Heart right ventricle (tissue), 16 donors: ENCODE data around the gene RTN4R. TPM values are rescaled to one million over a fixed set of nuclear protein-coding genes. Genes with fewer than 3 reads are reported as not detected.

ENCODE experiments used
- ATAC-seq, 8 donors: fragments of 200-7000 bp; cut with Tn5 transposase; one replicate each; pipeline ENCODE4 v1.9.1; 2020; ENCODE audit warnings: mild to moderate bottlenecking in 8 of 8, moderate library complexity in 8 of 8, moderate number of reproducible peaks in 1 of 8
- DNase-seq, 2 donors: peaks; one replicate each; pipeline ENCODE4 v3.0.0-alpha.2; 2020
- H3K27ac ChIP-seq, 10 donors: fragments of 200-600 bp; sonication (generic) in 2 of 10; one replicate each; pipeline versions ENCODE4 v1.5.0 to v1.8.0; 2020 to 2022; ENCODE audit warnings: mild to moderate bottlenecking in 3 of 10
- H3K27me3 ChIP-seq, 7 donors: fragments of 200-600 bp; one replicate each; pipeline ENCODE4 v1.8.0; 2021 to 2022; ENCODE audit warnings: mild to moderate bottlenecking in 2 of 7
- H3K36me3 ChIP-seq, 9 donors: fragments of 200-600 bp; sonication (generic) in 1 of 9; one replicate each; pipeline versions ENCODE4 v1.5.0 to v1.8.0; 2020 to 2022; ENCODE audit warnings: mild to moderate bottlenecking in 2 of 9
- H3K4me1 ChIP-seq, 9 donors: fragments of 200-600 bp; sonication (generic) in 1 of 9; one replicate each; pipeline versions ENCODE4 v1.5.0 to v1.8.0; 2020 to 2022; ENCODE audit warnings: mild to moderate bottlenecking in 4 of 9
- H3K4me3 ChIP-seq, 10 donors: fragments of 200-600 bp; sonication (generic) in 2 of 10; one replicate each; pipeline versions ENCODE4 v1.5.0 to v1.8.0; 2020 to 2022; ENCODE audit warnings: mild to moderate bottlenecking in 7 of 10, moderate library complexity in 2 of 10
- H3K9me3 ChIP-seq, 11 donors: fragments of 200-600 bp in 10 of 11; sonication (generic) in 2 of 11; one replicate each; pipeline versions ENCODE4 v1.5.0 to v1.8.0; 2013 to 2022; ENCODE audit warnings: mild to moderate bottlenecking in 2 of 11, control low read depth in 1 of 11, moderate library complexity in 1 of 11
- WGBS, 2 donors: extraction: QIAGEN DNeasy Blood & Tissue Kit; methylation state at CpG; one replicate each; pipeline ENCODE4 v1.1.7; 2013; ENCODE audit warnings: inconsistent platforms in 1 of 2; 5-methylcytosine and 5-hydroxymethylcytosine counted together
- intact Hi-C, 10 donors: fragments of 100-400 bp; cut with DNase I; formaldehyde crosslinking; loops; one replicate each; pipeline versions ENCODE4 v1.11.1 to v1.14.2; 2022
- polyA plus RNA-seq, 2 donors: library from polyadenylated mRNA; stranded (reverse); fragments of 200-250 nt; gene quantifications; one replicate each; pipeline ENCODE4 v1.2.3, GENCODE V29; 2013
- total RNA-seq, 10 donors: library from RNA; stranded (reverse); fragmentation: NEBNext Ultra II Directional in 3 of 10; extraction: Animal tissue kit (Norgen Biotek cat#: 25700) in 3 of 10; gene quantifications; one replicate each; pipeline versions ENCODE4 v1.2.1 to v1.2.4, GENCODE V29; 2021 to 2023
- TF ChIP-seq, protein P1 (sequence below), 9 donors: fragments of 200-600 bp; sonication (generic) in 2 of 9; IDR thresholded peaks; one replicate each; pipeline versions ENCODE4 v1.5.0 to v1.8.0; 2021 to 2022; ENCODE audit warnings: antibody characterized with exemption in 9 of 9, mild to moderate bottlenecking in 5 of 9, moderate library complexity in 1 of 9
- donor health status: Arrhythmogenic right ventricular cardiomyopathy.
- donor health status: ischemic (EF 13 %, LVEDD 7.1; RV severe dilation, severe dysfunction).
- donor health status: healthy with polysubstance abuse.
- donor health status: DM: no; HTN: yes; CAD: no.
- donor health status: DM: no; HTN: no; CAD: no.
- donor health status: ischemic (EF 25% LVEDD 6.9; RV normal size, moderate dysfunction).
- donor health status: ischemic (EF 25% LVEDD 5.7; RV mildly dilated, moderate dysfunction).
- donor health status: healthy.
- donor health status: DM: yes; HTN: yes; CAD: no.
- donor health status: Ischemic cardiomyopathy.
- donor health status: ischemic (EF 35%, LVEDD 5.7; RV mildly dilated, moderate dysfunction).
- donor health status: nonischemic (EF 11% LVEDD 7.7; RV severe dilation, severe dysfunction).
- donor health status: DM: yes; HTN: yes; CAD: no.
- donor health status: PGD.
- donor health status: ischemic (EF 29% LVEDD 5.4; RV normal size, mild dysfunction).
- donor health status: nonischemic (EF 23%, LVEDD 6.1; RV moderate dilation, normal function).

The RTN4R gene
- total and polyA plus RNA-seq, 12 donors: 0.56 to 2.5 (median 0.93) TPM

DNA sequence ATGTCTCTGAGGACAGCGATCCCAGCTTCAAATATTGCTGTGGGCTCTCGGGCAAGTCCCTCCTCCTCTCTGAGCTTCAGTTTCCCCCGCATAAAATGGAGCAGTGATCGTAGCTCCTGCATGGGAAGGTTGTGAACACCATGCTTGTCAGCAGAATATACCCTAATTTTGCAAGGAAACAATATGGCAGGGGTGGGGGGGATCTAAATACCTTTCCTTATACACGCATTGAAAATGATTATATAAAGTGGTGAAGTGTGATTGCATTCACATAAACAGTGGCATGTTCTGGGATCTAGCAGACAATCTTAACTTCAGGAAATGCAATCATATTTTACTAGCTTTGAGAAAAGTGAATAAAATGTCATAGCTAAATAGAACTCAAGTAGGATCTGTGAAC, 24.0 kb upstream of the RTN4R start:
- H3K4me3 ChIP-seq: no peak overlapping the region
- no peak for ATAC-seq
- H3K4me1 ChIP-seq: no peaks in the 10 kb centered on the region
- peaks cover 0 to 25% (median 0%) of the 10 kb centered on the region in 7 donors for H3K27me3 ChIP-seq
- no peaks in the 10 kb centered on the region for H3K9me3 ChIP-seq
- 72 to 77% methylated on average over 5 of the region's 5 CpGs for WGBS, 2 donors
- intact Hi-C loops: no loop called here
- no peak for DNase-seq
- H3K27ac ChIP-seq: no peak overlapping the region
- no peaks in the 10 kb centered on the region for H3K36me3 ChIP-seq
- TF ChIP-seq, protein P1, sequence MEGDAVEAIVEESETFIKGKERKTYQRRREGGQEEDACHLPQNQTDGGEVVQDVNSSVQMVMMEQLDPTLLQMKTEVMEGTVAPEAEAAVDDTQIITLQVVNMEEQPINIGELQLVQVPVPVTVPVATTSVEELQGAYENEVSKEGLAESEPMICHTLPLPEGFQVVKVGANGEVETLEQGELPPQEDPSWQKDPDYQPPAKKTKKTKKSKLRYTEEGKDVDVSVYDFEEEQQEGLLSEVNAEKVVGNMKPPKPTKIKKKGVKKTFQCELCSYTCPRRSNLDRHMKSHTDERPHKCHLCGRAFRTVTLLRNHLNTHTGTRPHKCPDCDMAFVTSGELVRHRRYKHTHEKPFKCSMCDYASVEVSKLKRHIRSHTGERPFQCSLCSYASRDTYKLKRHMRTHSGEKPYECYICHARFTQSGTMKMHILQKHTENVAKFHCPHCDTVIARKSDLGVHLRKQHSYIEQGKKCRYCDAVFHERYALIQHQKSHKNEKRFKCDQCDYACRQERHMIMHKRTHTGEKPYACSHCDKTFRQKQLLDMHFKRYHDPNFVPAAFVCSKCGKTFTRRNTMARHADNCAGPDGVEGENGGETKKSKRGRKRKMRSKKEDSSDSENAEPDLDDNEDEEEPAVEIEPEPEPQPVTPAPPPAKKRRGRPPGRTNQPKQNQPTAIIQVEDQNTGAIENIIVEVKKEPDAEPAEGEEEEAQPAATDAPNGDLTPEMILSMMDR (IDR thresholded peaks at IDR 0.05): no peak

DNA sequence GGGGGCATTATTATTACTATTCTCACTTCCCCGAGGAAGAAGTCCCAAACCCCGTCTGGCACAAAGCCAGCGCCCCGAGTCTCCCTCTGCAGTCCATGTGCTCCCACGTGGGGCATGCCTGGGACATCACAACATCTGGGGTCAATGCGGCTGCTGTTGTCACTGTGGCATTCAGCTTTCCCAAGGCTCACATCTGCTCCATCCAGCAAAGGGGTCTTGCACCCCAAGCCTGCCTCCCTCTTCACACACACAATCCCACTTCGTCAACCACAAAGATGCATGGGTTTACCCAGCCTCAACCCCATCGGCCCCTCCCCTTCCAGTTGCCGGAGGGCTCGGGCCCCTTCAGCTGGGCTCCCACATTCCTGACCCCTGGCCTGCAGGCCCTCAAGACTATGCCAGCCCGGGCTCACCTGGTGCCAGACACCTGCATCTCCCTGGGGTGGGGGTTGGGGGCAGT, 23.5 kb upstream of the RTN4R start:
- DNase-seq: no peak
- Histone ChIP-seq H3K36me3 (no peaks in the 10 kb centered on the region), H3K27ac (no peak overlapping the region), H3K27me3 (peaks cover 0 to 25% (median 4%) of the 10 kb centered on the region in 7 donors), H3K9me3 (no peaks in the 10 kb centered on the region), H3K4me1 (no peaks in the 10 kb centered on the region), H3K4me3 (no peak overlapping the region)
- no peak for ATAC-seq
- intact Hi-C loops: no loop called here
- TF ChIP-seq, protein P1 (IDR thresholded peaks at IDR 0.05): no peak
- WGBS, 2 donors: 61 to 66% methylated on average over 11 of the region's 11 CpGs

DNA sequence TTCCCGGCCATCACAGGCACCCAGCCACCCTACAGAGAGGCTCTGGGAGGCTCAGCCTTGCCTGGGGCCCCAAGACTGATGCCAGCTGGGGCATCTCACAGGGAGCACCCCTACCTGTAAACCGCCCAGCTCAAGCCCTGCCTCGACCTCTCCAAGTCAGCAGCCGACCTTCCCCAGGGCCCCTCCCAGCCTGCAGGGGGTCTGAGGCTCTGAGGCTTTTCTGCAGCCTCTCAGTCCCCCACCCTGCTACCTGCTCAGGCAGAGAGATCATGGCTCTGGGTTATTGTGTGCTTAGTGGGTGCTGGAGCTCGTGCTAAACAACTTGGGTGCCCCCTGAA, 23.1 kb upstream of the RTN4R start:
- H3K4me3 ChIP-seq: no peak overlapping the region
- H3K4me1 ChIP-seq: no peaks in the 10 kb centered on the region
- TF ChIP-seq, protein P1 (IDR thresholded peaks at IDR 0.05): no peak
- no peak overlapping the region for H3K27ac ChIP-seq
- H3K36me3 ChIP-seq: no peaks in the 10 kb centered on the region
- intact Hi-C loops: no loop called here
- ATAC-seq: no peak
- H3K27me3 ChIP-seq: peaks cover 0 to 25% (median 4%) of the 10 kb centered on the region in 7 donors
- no peak for DNase-seq
- no peaks in the 10 kb centered on the region for H3K9me3 ChIP-seq
- WGBS, 2 donors: 53 to 63% methylated on average over 5 of the region's 5 CpGs

DNA sequence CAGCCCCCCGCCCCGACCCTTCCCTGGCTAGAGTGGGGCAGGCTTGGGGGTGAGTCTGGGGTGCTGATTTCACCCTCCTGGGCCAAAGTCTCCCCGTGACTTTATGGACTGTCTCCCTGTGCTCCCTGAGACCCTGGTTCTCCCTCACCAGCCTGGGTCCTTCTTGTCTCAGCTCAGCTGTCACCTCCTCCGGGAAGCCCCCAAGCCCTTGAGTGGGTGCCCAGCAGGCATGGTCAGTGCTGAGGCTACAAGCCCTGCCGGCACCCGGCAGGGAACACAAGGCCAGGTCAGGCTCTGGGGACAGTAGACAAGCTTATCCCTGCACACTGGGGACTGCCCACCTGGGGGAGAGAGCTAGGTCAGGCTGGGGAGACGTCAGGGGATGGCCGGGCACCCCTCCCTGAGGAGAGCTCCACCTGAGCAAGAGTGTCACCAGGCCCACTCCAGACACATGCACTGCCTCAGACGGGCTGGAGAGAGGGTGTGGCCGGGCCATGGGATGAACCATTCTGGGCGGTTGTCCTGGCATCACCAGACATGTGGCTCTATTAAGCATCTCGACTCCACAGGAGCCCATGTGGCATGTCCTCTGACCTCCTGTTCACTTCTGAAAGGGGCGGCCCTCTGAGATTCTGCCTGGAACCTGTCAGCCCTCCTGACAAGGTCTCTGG, 22.6 kb upstream of the RTN4R start:
- TF ChIP-seq, protein P1 (IDR thresholded peaks at IDR 0.05): no peak
- H3K4me1 ChIP-seq: no peaks in the 10 kb centered on the region
- H3K4me3 ChIP-seq: no peak overlapping the region
- H3K27me3 ChIP-seq: peaks cover 0 to 25% (median 4%) of the 10 kb centered on the region in 7 donors
- ATAC-seq (peak in 1 of 8 donors; percentile 24), DNase-seq (no peak)
- WGBS, 2 donors: 77 to 79% methylated on average over 13 of the region's 13 CpGs
- H3K27ac ChIP-seq: no peak overlapping the region
- no peaks in the 10 kb centered on the region for H3K9me3 ChIP-seq
- H3K36me3 ChIP-seq: no peaks in the 10 kb centered on the region
- intact Hi-C loops: no loop called here
